Kidney (tissue), 14 donors: Measurements from ENCODE around the gene MEF2A. TPM values are rescaled to one million over a fixed set of nuclear protein-coding genes. Genes with fewer than 3 reads are reported as not detected.

Experiments
- DNase-seq, 5 donors: peaks; one replicate each; pipeline ENCODE4 v3.0.0-alpha.2; 2013 to 2020
- FAIRE-seq: peaks from 2 replicates; lab custom pipeline; 2012; peaks lifted over from hg19 to GRCh38; lab: Jason Lieb, UNC
- H3K27ac ChIP-seq, 2 donors: one replicate each; pipeline ENCODE4 v1.7.0; 2013; ENCODE audit warnings: low read depth in 2 of 2, low read length in 2 of 2, inconsistent platforms in 1 of 2
- H3K27me3 ChIP-seq: one replicate; pipeline ENCODE4 v1.7.1; 2013; ENCODE audit warnings: low read length, inconsistent platforms; ENCODE audit not compliant: control insufficient read depth, insufficient read depth
- H3K36me3 ChIP-seq, 3 donors: one replicate each; pipeline versions ENCODE4 v1.7.0 to v1.7.1; 2013; ENCODE audit warnings: low read length in 3 of 3, control low read depth in 1 of 3, inconsistent platforms in 1 of 3; ENCODE audit not compliant: insufficient read depth in 3 of 3, control insufficient read depth in 2 of 3
- H3K4me1 ChIP-seq, 3 donors: one replicate each; pipeline versions ENCODE4 v1.7.0 to v1.7.1; 2013; ENCODE audit warnings: low read length in 3 of 3, inconsistent platforms in 1 of 3, low read depth in 1 of 3; ENCODE audit not compliant: control insufficient read depth in 2 of 3, insufficient read depth in 2 of 3
- H3K4me3 ChIP-seq, 3 donors: one replicate each; pipeline versions ENCODE4 v1.7.0 to v1.8.1; 2013; ENCODE audit warnings: low read length in 3 of 3, control low read depth in 1 of 3, inconsistent platforms in 1 of 3
- H3K9ac ChIP-seq, 3 donors: one replicate each; pipeline versions ENCODE4 v1.7.0 to v1.7.1; 2013; ENCODE audit warnings: low read length in 3 of 3, control low read depth in 1 of 3, inconsistent platforms in 1 of 3
- H3K9me3 ChIP-seq, 3 donors: one replicate each; pipeline versions ENCODE4 v1.7.0 to v1.7.1; 2013; ENCODE audit warnings: low read length in 3 of 3, control low read depth in 1 of 3, inconsistent platforms in 1 of 3; ENCODE audit not compliant: control insufficient read depth in 2 of 3, insufficient read depth in 1 of 3
- intact Hi-C: fragments of 100-400 bp; cut with DNase I; formaldehyde crosslinking; loops from one replicate; pipeline ENCODE4 v1.11.1; 2022
- polyA plus RNA-seq: library from polyadenylated mRNA; stranded (reverse); fragments of 350-450 nt; fragmentation: Illumina TruSeq; extraction: RNeasy Lipid Tissue Mini Kit (QIAGEN cat#74804); gene quantifications from one replicate; pipeline ENCODE4 v1.2.3, GENCODE V29; 2014; ENCODE audit warnings: low read depth, low replicate concordance; ENCODE audit not compliant: insufficient read depth
- total RNA-seq: library from RNA; stranded (reverse); fragmentation: NEBNext Ultra II Directional; extraction: Animal tissue kit (Norgen Biotek cat#: 25700); gene quantifications from one replicate; pipeline ENCODE4 v1.2.1, GENCODE V29; 2021
- TF ChIP-seq, protein P1 (sequence below): IDR thresholded peaks from 3 replicates; pipeline ENCODE4 v1.5.1; 2012; ENCODE audit warnings: mild to moderate bottlenecking, moderate library complexity, borderline replicate concordance; ENCODE audit not compliant: insufficient read depth; ENCODE audit errors: extremely low read depth
- donor health status: control.
- donor health status: control.
- donor health status: control.
- donor health status: control.
- donor health status: control.
- donor health status: DM: yes; HTN: yes; CAD: no.
- donor health status: Normal renal cell carcinoma (clear cell type).

Gene MEF2A
- total and polyA plus RNA-seq, 2 donors from 2014 or later = 20.8 to 82.2 TPM

- no peaks in the 10 kb centered on the region for H3K27me3 ChIP-seq
- FAIRE-seq = no peak
- no peak overlapping the region for H3K27ac ChIP-seq
- no peak overlapping the region for H3K4me3 ChIP-seq
- TF ChIP-seq, protein P1, sequence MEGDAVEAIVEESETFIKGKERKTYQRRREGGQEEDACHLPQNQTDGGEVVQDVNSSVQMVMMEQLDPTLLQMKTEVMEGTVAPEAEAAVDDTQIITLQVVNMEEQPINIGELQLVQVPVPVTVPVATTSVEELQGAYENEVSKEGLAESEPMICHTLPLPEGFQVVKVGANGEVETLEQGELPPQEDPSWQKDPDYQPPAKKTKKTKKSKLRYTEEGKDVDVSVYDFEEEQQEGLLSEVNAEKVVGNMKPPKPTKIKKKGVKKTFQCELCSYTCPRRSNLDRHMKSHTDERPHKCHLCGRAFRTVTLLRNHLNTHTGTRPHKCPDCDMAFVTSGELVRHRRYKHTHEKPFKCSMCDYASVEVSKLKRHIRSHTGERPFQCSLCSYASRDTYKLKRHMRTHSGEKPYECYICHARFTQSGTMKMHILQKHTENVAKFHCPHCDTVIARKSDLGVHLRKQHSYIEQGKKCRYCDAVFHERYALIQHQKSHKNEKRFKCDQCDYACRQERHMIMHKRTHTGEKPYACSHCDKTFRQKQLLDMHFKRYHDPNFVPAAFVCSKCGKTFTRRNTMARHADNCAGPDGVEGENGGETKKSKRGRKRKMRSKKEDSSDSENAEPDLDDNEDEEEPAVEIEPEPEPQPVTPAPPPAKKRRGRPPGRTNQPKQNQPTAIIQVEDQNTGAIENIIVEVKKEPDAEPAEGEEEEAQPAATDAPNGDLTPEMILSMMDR = no peak
- no peaks in the 10 kb centered on the region for H3K9me3 ChIP-seq
- DNase-seq = no peak
- intact Hi-C loops = no loop called here
- no peak overlapping the region for H3K9ac ChIP-seq
- no peaks in the 10 kb centered on the region for H3K4me1 ChIP-seq
- H3K36me3 ChIP-seq = no peaks in the 10 kb centered on the region
These were observed 198.0 kb downstream of the MEF2A start for GRCh38 chr15:99763827-99764226.

DNA sequence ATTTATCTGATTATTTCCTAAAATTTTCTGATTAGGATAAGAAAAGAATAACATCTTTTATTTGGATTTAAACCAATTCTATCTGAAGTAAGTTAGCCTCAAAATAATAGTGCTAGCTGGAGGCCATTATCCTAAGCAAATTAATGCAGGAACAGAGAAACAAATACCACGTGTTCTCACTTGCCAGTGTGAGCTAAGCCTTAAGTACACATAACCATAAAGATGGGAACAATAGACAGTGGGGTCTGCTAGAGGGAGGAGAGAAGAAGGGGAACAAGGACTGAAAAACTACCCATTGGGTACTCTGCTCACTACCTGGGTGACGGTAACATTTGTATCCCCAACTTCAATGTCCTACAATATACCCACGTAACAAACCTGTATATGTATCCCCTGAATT lies 198.7 kb downstream of the MEF2A start:
- Histone ChIP-seq H3K9me3 (no peaks in the 10 kb centered on the region), H3K9ac (no peak overlapping the region), H3K4me1 (no peaks in the 10 kb centered on the region), H3K27me3 (no peaks in the 10 kb centered on the region), H3K4me3 (no peak overlapping the region), H3K36me3 (no peaks in the 10 kb centered on the region), H3K27ac (no peak overlapping the region)
- no peak for FAIRE-seq
- TF ChIP-seq, protein P1 = no peak
- intact Hi-C loops = no loop called here
- DNase-seq = no peak

Other genes with a start within 250 kb of the MEF2A start
- 8.6 TPM for gene LYSMD4, start 167.5 kb downstream of the MEF2A start, total RNA-seq
- 4.9 TPM for gene LYSMD4, start 167.5 kb downstream of the MEF2A start, polyA plus RNA-seq